ENCODE results near the gene RBM28.

Gene RBM28

GRCh38 chr7:128360359-128360678 is 16.6 kb upstream of the RBM28 start:
- Mint-ChIP-seq H3K27me3 (peaks cover 52% of the 10 kb centered on the region), H3K27ac (no peak overlapping the region), H3K9me3 (no peaks in the 10 kb centered on the region), H3K36me3 (ENCODE audit: low read depth) (no peaks in the 10 kb centered on the region), H3K4me1 (ENCODE audit: low read depth) (peaks cover 22% of the 10 kb centered on the region), H3K4me3 (no peak overlapping the region)

DNA sequence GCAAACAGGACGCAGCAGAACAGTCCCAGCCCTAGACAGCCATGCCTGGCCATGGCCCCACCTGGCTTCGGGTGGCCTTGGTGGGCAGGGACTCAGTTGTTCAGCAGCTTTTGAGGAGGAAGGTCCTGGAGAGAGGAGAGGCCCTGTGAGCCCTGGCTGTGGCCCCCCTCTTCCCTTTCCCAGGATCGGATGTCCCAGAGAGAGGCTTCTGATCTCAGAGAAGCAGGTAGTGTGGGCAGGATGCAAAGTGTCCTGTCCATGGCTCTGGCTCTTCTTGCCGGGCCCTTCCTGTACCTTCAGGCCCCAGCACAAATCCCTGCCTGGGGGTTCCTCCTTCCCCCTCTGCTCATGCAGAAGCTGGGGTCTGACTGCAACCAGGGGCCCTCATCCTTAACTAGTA is 16.2 kb upstream of the RBM28 start:
- Mint-ChIP-seq H3K4me1 (ENCODE audit: low read depth) (peaks cover 22% of the 10 kb centered on the region), H3K4me3 (no peak overlapping the region), H3K27ac (no peak overlapping the region), H3K27me3 (peaks cover 48% of the 10 kb centered on the region), H3K36me3 (ENCODE audit: low read depth) (no peaks in the 10 kb centered on the region), H3K9me3 (no peaks in the 10 kb centered on the region)

GRCh38 chr7:128359336-128359735 is 15.6 kb upstream of the RBM28 start:
- H3K27ac Mint-ChIP-seq = no peak overlapping the region
- no peaks in the 10 kb centered on the region for H3K9me3 Mint-ChIP-seq
- H3K27me3 Mint-ChIP-seq = peaks cover 42% of the 10 kb centered on the region
- H3K36me3 Mint-ChIP-seq (ENCODE audit: low read depth) = no peaks in the 10 kb centered on the region
- H3K4me1 Mint-ChIP-seq (ENCODE audit: low read depth) = peaks cover 22% of the 10 kb centered on the region
- H3K4me3 Mint-ChIP-seq = no peak overlapping the region

DNA sequence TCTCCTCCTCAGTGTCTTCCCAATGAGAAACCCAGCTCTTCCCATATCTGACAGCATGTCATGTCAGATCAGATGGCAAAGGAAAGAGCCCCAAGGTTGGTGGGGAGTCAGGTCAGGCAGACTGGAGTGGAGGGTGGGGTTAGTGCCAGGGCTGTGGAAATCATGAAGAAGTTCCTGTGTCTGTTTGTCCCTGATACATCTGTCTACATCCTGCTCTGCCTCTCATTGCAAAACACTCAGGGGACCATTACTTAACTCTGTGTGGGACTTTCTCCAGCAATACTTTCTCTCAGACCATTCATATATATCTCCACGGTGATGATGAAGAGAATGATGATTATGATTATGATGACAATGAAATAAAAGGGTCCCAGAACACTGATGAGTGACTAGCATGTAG is 14.5 kb upstream of the RBM28 start:
- H3K36me3 Mint-ChIP-seq (ENCODE audit: low read depth) = no peaks in the 10 kb centered on the region
- H3K27me3 Mint-ChIP-seq = peaks cover 39% of the 10 kb centered on the region
- H3K27ac Mint-ChIP-seq = no peak overlapping the region
- H3K4me3 Mint-ChIP-seq = no peak overlapping the region
- H3K9me3 Mint-ChIP-seq = no peaks in the 10 kb centered on the region
- H3K4me1 Mint-ChIP-seq (ENCODE audit: low read depth) = peaks cover 22% of the 10 kb centered on the region

DNA sequence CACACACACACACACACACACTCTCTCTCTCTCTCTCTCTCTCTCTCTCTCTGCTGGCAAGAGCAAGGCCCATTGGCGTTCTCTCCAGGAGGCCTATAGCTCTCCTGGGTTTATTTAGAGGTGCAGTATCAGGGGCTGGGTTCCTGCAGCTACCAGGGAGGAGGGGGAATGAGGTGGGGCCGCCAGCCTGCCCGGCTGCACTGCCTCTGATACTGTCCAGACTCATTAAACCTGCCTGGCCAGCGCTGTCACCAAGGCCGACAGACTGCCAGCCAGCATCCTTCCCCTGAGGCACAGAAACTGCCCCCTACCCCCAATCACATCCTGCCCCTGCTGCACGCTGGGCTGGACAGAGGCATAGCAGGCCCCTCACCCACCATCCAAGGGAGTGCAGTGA is 13.5 kb upstream of the RBM28 start:
- H3K27me3 Mint-ChIP-seq = peaks cover 37% of the 10 kb centered on the region
- no peak overlapping the region for H3K27ac Mint-ChIP-seq
- H3K36me3 Mint-ChIP-seq (ENCODE audit: low read depth) = no peaks in the 10 kb centered on the region
- H3K4me3 Mint-ChIP-seq = no peak overlapping the region
- H3K4me1 Mint-ChIP-seq (ENCODE audit: low read depth) = peaks cover 13% of the 10 kb centered on the region
- no peaks in the 10 kb centered on the region for H3K9me3 Mint-ChIP-seq

GRCh38 chr7:128356546-128357216 is 13.0 kb upstream of the RBM28 start:
- no peaks in the 10 kb centered on the region for H3K9me3 Mint-ChIP-seq
- H3K4me1 Mint-ChIP-seq (ENCODE audit: low read depth) = peaks cover 7% of the 10 kb centered on the region
- H3K36me3 Mint-ChIP-seq (ENCODE audit: low read depth) = no peaks in the 10 kb centered on the region
- no peak overlapping the region for H3K4me3 Mint-ChIP-seq
- H3K27ac Mint-ChIP-seq = no peak overlapping the region
- H3K27me3 Mint-ChIP-seq = peaks cover 32% of the 10 kb centered on the region

DNA sequence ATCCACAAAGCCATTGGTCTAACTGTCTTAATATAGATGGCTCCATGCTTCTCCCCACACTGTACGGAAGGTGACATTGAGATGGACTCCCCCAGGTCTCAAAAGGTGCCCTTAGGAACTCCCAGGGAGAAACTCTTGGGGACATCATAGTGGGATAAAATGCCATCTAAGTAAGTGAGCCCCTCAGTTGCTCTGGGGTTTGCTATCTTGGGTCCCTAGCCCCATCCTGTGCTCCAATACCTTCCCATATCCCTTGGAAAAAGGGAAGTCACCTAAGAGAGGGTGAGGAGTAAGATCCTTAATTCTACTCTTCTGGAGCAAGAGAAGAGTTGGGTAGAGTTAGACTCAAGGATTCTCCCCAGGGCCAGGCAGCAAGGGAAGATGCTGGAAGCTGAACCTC is 9.9 kb upstream of the RBM28 start:
- no peaks in the 10 kb centered on the region for H3K4me1 Mint-ChIP-seq (ENCODE audit: low read depth)
- H3K27me3 Mint-ChIP-seq = peaks cover 35% of the 10 kb centered on the region

DNA sequence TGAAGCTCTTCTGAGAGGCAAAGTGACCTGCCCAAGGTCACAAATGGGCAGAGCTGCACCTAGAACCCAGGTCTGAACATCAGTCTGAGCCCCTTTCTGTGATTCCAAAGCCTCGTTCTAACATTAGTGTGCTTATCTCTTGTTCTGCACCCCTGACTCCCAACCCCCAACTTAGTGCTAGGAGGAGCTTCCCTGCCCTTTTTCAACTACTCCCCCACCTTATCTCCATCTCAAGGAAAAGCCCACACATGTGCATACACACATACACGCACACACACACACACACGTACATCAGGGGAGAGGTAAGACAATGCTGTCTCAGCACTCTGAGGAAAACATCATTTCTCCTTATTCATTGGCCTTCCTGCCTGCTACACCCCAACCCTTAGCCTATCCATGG is 9.5 kb upstream of the RBM28 start:
- Mint-ChIP-seq H3K27ac (no peak overlapping the region), H3K36me3 (ENCODE audit: low read depth) (no peaks in the 10 kb centered on the region), H3K4me1 (ENCODE audit: low read depth) (no peaks in the 10 kb centered on the region), H3K9me3 (no peaks in the 10 kb centered on the region), H3K27me3 (peaks cover 31% of the 10 kb centered on the region), H3K4me3 (no peak overlapping the region)

More for the DNA sequence above, 9.9 kb upstream of the RBM28 start:
- Mint-ChIP-seq H3K4me3 (no peak overlapping the region), H3K9me3 (no peaks in the 10 kb centered on the region), H3K27ac (no peak overlapping the region), H3K36me3 (ENCODE audit: low read depth) (no peaks in the 10 kb centered on the region)

DNA sequence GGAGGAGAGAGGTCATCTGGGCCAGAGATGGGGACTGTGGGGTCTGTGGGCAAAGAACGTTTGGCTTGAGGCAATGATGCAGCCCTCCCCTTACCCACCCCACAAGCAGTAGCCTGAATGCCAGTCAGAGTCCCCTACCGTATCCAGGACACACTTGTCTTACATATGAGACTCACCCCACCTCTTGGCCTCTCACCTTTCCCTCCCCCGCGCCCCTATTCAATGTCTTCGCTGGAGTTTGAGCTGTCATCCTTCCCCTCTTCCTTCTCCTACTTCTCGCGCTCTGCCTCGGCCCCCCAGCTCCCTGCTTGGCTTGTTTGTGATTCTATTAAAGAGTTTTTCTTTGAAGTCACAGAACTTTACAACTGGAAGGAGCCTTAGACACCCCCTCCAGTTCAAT is 8.9 kb upstream of the RBM28 start:
- no peak overlapping the region for H3K27ac Mint-ChIP-seq
- no peak overlapping the region for H3K4me3 Mint-ChIP-seq
- H3K27me3 Mint-ChIP-seq = peaks cover 30% of the 10 kb centered on the region
- H3K4me1 Mint-ChIP-seq (ENCODE audit: low read depth) = no peaks in the 10 kb centered on the region
- H3K9me3 Mint-ChIP-seq = no peaks in the 10 kb centered on the region
- H3K36me3 Mint-ChIP-seq (ENCODE audit: low read depth) = no peaks in the 10 kb centered on the region

GRCh38 chr7:128352153-128352537 is 8.4 kb upstream of the RBM28 start:
- no peaks in the 10 kb centered on the region for H3K9me3 Mint-ChIP-seq
- no peaks in the 10 kb centered on the region for H3K4me1 Mint-ChIP-seq (ENCODE audit: low read depth)
- no peak overlapping the region for H3K27ac Mint-ChIP-seq
- no peak overlapping the region for H3K4me3 Mint-ChIP-seq
- H3K36me3 Mint-ChIP-seq (ENCODE audit: low read depth) = no peaks in the 10 kb centered on the region
- peaks cover 30% of the 10 kb centered on the region for H3K27me3 Mint-ChIP-seq

GRCh38 chr7:128351296-128352152 is 7.8 kb upstream of the RBM28 start:
- Mint-ChIP-seq H3K27ac (no peak overlapping the region), H3K4me3 (no peak overlapping the region), H3K4me1 (ENCODE audit: low read depth) (no peaks in the 10 kb centered on the region), H3K9me3 (no peaks in the 10 kb centered on the region), H3K36me3 (ENCODE audit: low read depth) (no peaks in the 10 kb centered on the region), H3K27me3 (peaks cover 30% of the 10 kb centered on the region)

- no peaks in the 10 kb centered on the region for H3K4me1 Mint-ChIP-seq (ENCODE audit: low read depth)
- H3K27me3 Mint-ChIP-seq = peaks cover 30% of the 10 kb centered on the region
- H3K27ac Mint-ChIP-seq = no peak overlapping the region
- H3K4me3 Mint-ChIP-seq = no peak overlapping the region
- no peaks in the 10 kb centered on the region for H3K36me3 Mint-ChIP-seq (ENCODE audit: low read depth)
- no peaks in the 10 kb centered on the region for H3K9me3 Mint-ChIP-seq
These were observed 7.1 kb upstream of the RBM28 start for GRCh38 chr7:128350708-128351295.

DNA sequence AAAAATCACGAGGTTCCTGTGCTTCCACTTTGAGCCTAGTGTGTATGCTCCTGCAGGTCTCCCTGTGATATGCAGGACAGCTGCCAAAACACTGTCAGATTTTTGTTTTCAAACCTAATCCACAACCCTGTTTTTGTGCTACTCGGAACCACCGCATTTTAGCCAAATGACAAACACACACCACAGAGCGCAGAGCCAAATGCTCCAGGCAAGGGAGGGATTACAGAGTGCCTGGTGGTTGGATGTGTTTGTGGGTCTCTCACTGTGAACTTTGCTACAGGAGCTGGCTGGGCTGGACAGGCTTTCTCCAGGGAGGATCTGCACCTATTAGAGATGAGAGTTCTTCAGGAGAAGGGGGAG is 5.7 kb upstream of the RBM28 start:
- Mint-ChIP-seq H3K27me3 (peaks cover 30% of the 10 kb centered on the region), H3K27ac (no peak overlapping the region), H3K36me3 (ENCODE audit: low read depth) (no peaks in the 10 kb centered on the region), H3K4me3 (no peak overlapping the region), H3K9me3 (no peaks in the 10 kb centered on the region), H3K4me1 (ENCODE audit: low read depth) (no peaks in the 10 kb centered on the region)

DNA sequence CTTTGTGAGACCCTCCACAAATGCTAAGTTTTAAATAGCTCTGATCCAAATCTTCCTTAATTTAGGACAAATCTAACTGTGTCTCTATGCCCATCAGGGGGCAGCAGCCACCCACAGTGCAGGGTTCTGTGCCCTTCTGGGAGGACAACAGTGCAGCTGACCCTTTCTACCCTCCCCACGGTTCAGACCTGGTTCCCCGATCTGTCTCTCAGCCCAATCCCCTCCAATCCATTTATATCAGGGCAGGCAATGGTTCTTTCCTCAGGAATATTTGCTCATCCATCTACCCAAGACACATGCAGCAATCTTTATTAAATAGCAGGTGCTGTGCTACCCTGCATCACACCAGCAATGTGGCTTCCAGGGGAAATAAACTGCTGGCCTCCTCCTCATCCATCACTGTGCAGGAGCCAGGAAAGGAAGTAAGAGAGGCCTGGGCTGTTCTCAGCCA is 4.0 kb upstream of the RBM28 start:
- H3K4me1 Mint-ChIP-seq (ENCODE audit: low read depth) = peaks cover 8% of the 10 kb centered on the region

GRCh38 chr7:128344431-128344774 is 695 bp upstream of the RBM28 start:
- H3K27ac Mint-ChIP-seq = no peak overlapping the region
- peaks cover 3% of the 10 kb centered on the region for H3K27me3 Mint-ChIP-seq
- no peaks in the 10 kb centered on the region for H3K9me3 Mint-ChIP-seq
- peaks cover 32% of the 10 kb centered on the region for H3K4me1 Mint-ChIP-seq (ENCODE audit: low read depth)
- peaks cover 13% of the 10 kb centered on the region for H3K36me3 Mint-ChIP-seq (ENCODE audit: low read depth)
- H3K4me3 Mint-ChIP-seq = peak overlapping the region; percentile 52

More for the DNA sequence above, 4.0 kb upstream of the RBM28 start:
- Mint-ChIP-seq H3K27ac (no peak overlapping the region), H3K4me3 (no peak overlapping the region), H3K27me3 (peaks cover 16% of the 10 kb centered on the region), H3K9me3 (no peaks in the 10 kb centered on the region), H3K36me3 (ENCODE audit: low read depth) (no peaks in the 10 kb centered on the region)
